ENCODE data around the gene IL36RN. TPM values are rescaled to one million over a fixed set of nuclear protein-coding genes. Genes with fewer than 3 reads are reported as not detected.

The IL36RN gene
- under 0.01 TPM in 1 of 2 replicates, not detected in the other for total RNA-seq

GRCh38 chr2:113058998-113059960, at the start of gene IL36RN:
Gene IL36RN, plus strand, starts transcription at chr2:113059198. Its CDS starts 241 bp downstream, at chr2:113059439.

GRCh38 chr2:113052396-113052917, 6.5 kb upstream of the IL36RN start, which contains the start of gene IL36B:
Gene IL36B, minus strand, starts transcription at chr2:113052867.

GRCh38 chr2:113067681-113068080, 8.7 kb downstream of the IL36RN start, which contains the start of gene IL1F10:
Gene IL1F10, plus strand, starts transcription at chr2:113067970. Its CDS starts 4,769 bp downstream, at chr2:113072739.

Small RNA genes within 50 kb of the gene (small RNA-seq; reads per million reads assigned to genes)
- not detected for gene RNU6-1180P (ENCODE audit: low replicate concordance)

Other genes starting within 250 kb of the IL36RN start
- gene IL1B, start 222.4 kb upstream of the IL36RN start, total RNA-seq: 183 and 305 TPM in 2 replicates
- gene IL37, start 148.0 kb upstream of the IL36RN start, total RNA-seq: 0.29 TPM in 1 of 2 replicates, not detected in the other
- not detected in 2 replicates for gene IL36G, start 81.2 kb upstream of the IL36RN start, total RNA-seq
- not detected in 2 replicates for gene IL36A, start 53.7 kb upstream of the IL36RN start, total RNA-seq
- 0.14 TPM in 1 of 2 replicates, not detected in the other for gene IL36B, start 6.3 kb upstream of the IL36RN start, total RNA-seq
- not detected in 2 replicates for gene IL1F10, start 8.8 kb downstream of the IL36RN start, total RNA-seq
- gene IL1RN, start 68.4 kb downstream of the IL36RN start, total RNA-seq: 0.14 TPM in 1 of 2 replicates, not detected in the other
- 0.66 and 1.1 TPM in 2 replicates for gene PSD4, start 114.8 kb downstream of the IL36RN start, total RNA-seq
- gene PAX8, start 219.7 kb downstream of the IL36RN start, total RNA-seq: 2.9 and 3.1 TPM in 2 replicates

Data from placental pericyte (primary cell).